ENCODE data around the gene TAS2R5. TPM values are rescaled to one million over a fixed set of nuclear protein-coding genes. Genes with fewer than 3 reads are reported as not detected.

Gene TAS2R5
- total RNA-seq: 0.57 and 0.66 TPM in 2 replicates

GRCh38 chr7:141789917-141790316 lies at the start of gene TAS2R5:
TAS2R5 (plus strand) TSS chr7:141790217; CDS start chr7:141790362, 145 bp downstream.

GRCh38 chr7:141763797-141764196 lies 26.2 kb upstream of the TAS2R5 start, which contains the start of gene TAS2R3:
TAS2R3 (plus strand) TSS chr7:141764097; CDS start chr7:141764159, 62 bp downstream.

GRCh38 chr7:141776374-141776773 lies 13.6 kb upstream of the TAS2R5 start, which contains the start of gene TAS2R4:
TAS2R4 (plus strand) TSS chr7:141776674; CDS start chr7:141778489, 1,815 bp downstream.

Other genes with a start within 250 kb of the TAS2R5 start
- 22.1 and 34.6 TPM in 2 replicates for gene AGK, start 238.8 kb upstream of the TAS2R5 start, total RNA-seq
- 3.4 and 4.2 TPM in 2 replicates for gene DENND11, start 88.1 kb upstream of the TAS2R5 start, total RNA-seq
- not detected in 2 replicates for gene WEE2, start 81.9 kb upstream of the TAS2R5 start, total RNA-seq
- 105 and 114 TPM in 2 replicates for gene SSBP1, start 51.9 kb upstream of the TAS2R5 start, total RNA-seq
- gene TAS2R3, start 26.1 kb upstream of the TAS2R5 start, total RNA-seq: 0.72 and 2.0 TPM in 2 replicates
- gene TAS2R4, start 13.5 kb upstream of the TAS2R5 start, total RNA-seq: 0.86 and 0.88 TPM in 2 replicates
- gene PRSS37, start 51.3 kb downstream of the TAS2R5 start, total RNA-seq: not detected in 2 replicates
- gene OR9A4, start 126.2 kb downstream of the TAS2R5 start, total RNA-seq: not detected in 2 replicates
- gene CLEC5A, start 156.8 kb downstream of the TAS2R5 start, total RNA-seq: not detected in 2 replicates
- gene TAS2R38, start 183.6 kb downstream of the TAS2R5 start, total RNA-seq: not detected in 2 replicates
- under 0.01 TPM in 1 of 2 replicates, not detected in the other for gene MGAM, start 205.7 kb downstream of the TAS2R5 start, total RNA-seq